SK-N-SH (cell line): ENCODE results near the gene GUCD1. TPM values are rescaled to one million over a fixed set of nuclear protein-coding genes. Genes with fewer than 3 reads are reported as not detected.
"Not testable (repeated sequence)": the region's sequence is repeated elsewhere in the genome, so short reads cannot be mapped to it uniquely, and the experiment has no call there.

Experiments used
- CTCF ChIA-PET: fragments of 300-600, 350-600 bp; formaldehyde crosslinking; extraction: SDS; loops from one replicate; lab custom pipeline; 2021; lab: Yijun Ruan, JAX
- POLR2A ChIA-PET: fragments of 350-600 bp; sonication (Branson Sonifier 250); formaldehyde crosslinking; extraction: SDS; loops from one replicate; lab custom pipeline; 2020; ENCODE audit warnings: antibody characterized with exemption, inconsistent platforms; lab: Yijun Ruan, JAX
- DNase-seq: peaks from one replicate; pipeline ENCODE4 v3.0.0; 2012
- H2AFZ ChIP-seq: fragments of 200-600 bp; sonication (generic); 2 replicates; pipeline ENCODE4 v1.8.1; 2016; ENCODE audit warnings: antibody characterized with exemption, mild to moderate bottlenecking, low read depth
- H3F3A ChIP-seq: fragments of 200-600 bp; sonication (generic); replicated peaks from 2 replicates; pipeline ENCODE3; 2016; ENCODE audit warnings: antibody characterized with exemption, mild to moderate bottlenecking; ENCODE audit not compliant: insufficient read depth
- H3K27ac ChIP-seq, 2 experiments: fragments of 200-500 bp in 1 of 2; fragments of 200-600 bp in 1 of 2; sonication (Bioruptor generic) in 1 of 2; sonication (generic), shearing (Covaris generic) in 1 of 2; 2 replicates each; pipeline versions ENCODE4 v1.5.1 to v1.6.1; 2014 to 2016; ENCODE audit warnings: low read depth in 2 of 2, inconsistent platforms in 1 of 2, low read length in 1 of 2, mild to moderate bottlenecking in 1 of 2, mixed read lengths in 1 of 2
- H3K27me3 ChIP-seq: fragments of 200-600 bp; sonication (generic), shearing (Covaris generic); 2 replicates; pipeline ENCODE4 v1.6.1; 2016; ENCODE audit warnings: mixed run types; ENCODE audit not compliant: insufficient read depth
- H3K36me3 ChIP-seq, 2 experiments: fragments of 200-500 bp in 1 of 2; fragments of 200-600 bp in 1 of 2; sonication (Bioruptor generic) in 1 of 2; sonication (generic) in 1 of 2; replicated peaks in 1 of 2; 2 replicates each; pipeline versions ENCODE3 to v1.5.1; 2014 to 2016; ENCODE audit warnings: low read length in 1 of 2, mild to moderate bottlenecking in 1 of 2; ENCODE audit not compliant: insufficient read depth in 2 of 2, control insufficient read depth in 1 of 2
- H3K4me1 ChIP-seq, 2 experiments: fragments of 200-500 bp in 1 of 2; fragments of 200-600 bp in 1 of 2; sonication (Bioruptor generic) in 1 of 2; sonication (generic), shearing (Covaris generic) in 1 of 2; 2 replicates each; pipeline versions ENCODE4 v1.5.1 to v1.6.1; 2014 to 2016; ENCODE audit warnings: low read depth in 1 of 2, low read length in 1 of 2, mixed run types in 1 of 2; ENCODE audit not compliant: insufficient read depth in 2 of 2, control insufficient read depth in 1 of 2
- H3K4me2 ChIP-seq: fragments of 200-600 bp; sonication (generic), shearing (Covaris generic); 2 replicates; pipeline ENCODE4 v1.6.1; 2017; ENCODE audit warnings: mixed run types
- H3K4me3 ChIP-seq, 2 experiments: fragments of 200-500 bp in 1 of 2; fragments of 200-600 bp in 1 of 2; sonication (Bioruptor generic) in 1 of 2; sonication (generic), shearing (Covaris generic) in 1 of 2; 2 replicates each; pipeline versions ENCODE4 v1.5.1 to v1.8.1; 2014 to 2016; ENCODE audit warnings: low read depth in 2 of 2, inconsistent platforms in 1 of 2, low read length in 1 of 2, mild to moderate bottlenecking in 1 of 2, mixed read lengths in 1 of 2, moderate library complexity in 1 of 2
- H3K79me2 ChIP-seq: fragments of 200-600 bp; sonication (generic); 2 replicates; pipeline ENCODE4 v1.8.1; 2017; ENCODE audit warnings: mild to moderate bottlenecking; ENCODE audit not compliant: insufficient read depth
- H3K9ac ChIP-seq: fragments of 200-600 bp; sonication (generic); 2 replicates; pipeline ENCODE4 v1.6.1; 2017; ENCODE audit warnings: mixed run types
- H3K9me2 ChIP-seq: fragments of 200-600 bp; sonication (generic); 2 replicates; pipeline ENCODE4 v1.6.1; 2017; ENCODE audit warnings: mixed run types
- H3K9me3 ChIP-seq: fragments of 200-600 bp; sonication (generic); 2 replicates; pipeline ENCODE4 v1.6.1; 2017; ENCODE audit warnings: mixed run types, mild to moderate bottlenecking, moderate library complexity
- H4K20me1 ChIP-seq: fragments of 200-600 bp; sonication (generic); 2 replicates; pipeline ENCODE4 v1.6.1; 2017; ENCODE audit warnings: mild to moderate bottlenecking, mixed run types; ENCODE audit not compliant: insufficient read depth
- EP300 ChIP-seq, 2 experiments: IDR thresholded peaks; 2 replicates each; pipeline versions ENCODE4 v1.4.0 to v1.6.1; 2012; ENCODE audit warnings: borderline replicate concordance in 1 of 2, low read depth in 1 of 2, low read length in 1 of 2
- EZH2phosphoT487 ChIP-seq: fragments of 200-600 bp; sonication (generic); IDR thresholded peaks from 2 replicates; pipeline ENCODE4 v1.6.1; 2017; ENCODE audit warnings: low read depth, mixed run types, mild to moderate bottlenecking, antibody characterized with exemption, moderate library complexity, borderline replicate concordance
- FOXJ3 ChIP-seq: sonication (generic); formaldehyde crosslinking; IDR thresholded peaks from 2 replicates; pipeline ENCODE4 v1.5.1; 2020; ENCODE audit warnings: mild to moderate bottlenecking, missing genetic modification reagents
- MXI1 ChIP-seq: IDR thresholded peaks from 2 replicates; pipeline ENCODE4 v1.6.1; 2012; ENCODE audit warnings: mild to moderate bottlenecking, low read depth, low read length, improper control_type of control experiment
- NFIC ChIP-seq: IDR thresholded peaks from 2 replicates; pipeline ENCODE4 v1.4.0; 2012; ENCODE audit warnings: borderline replicate concordance
- RAD21 ChIP-seq: IDR thresholded peaks from 2 replicates; pipeline ENCODE4 v1.6.1; 2012; ENCODE audit warnings: mild to moderate bottlenecking, low read length
- SIN3A ChIP-seq: IDR thresholded peaks from 2 replicates; pipeline ENCODE4 v1.6.1; 2012; ENCODE audit warnings: low read depth, mild to moderate bottlenecking, low read length, moderate library complexity, borderline replicate concordance
- TCF12 ChIP-seq: IDR thresholded peaks from 2 replicates; pipeline ENCODE4 v1.4.0; 2012
- YY1 ChIP-seq: IDR thresholded peaks from 2 replicates; pipeline ENCODE4 v1.4.0; 2012; ENCODE audit warnings: low read depth, mild to moderate bottlenecking
- WGBS: methylation state at CpG from one replicate; pipeline ENCODE4 v1.1.6; 2017; ENCODE audit warnings: low lambda C conversion rate; 5-methylcytosine and 5-hydroxymethylcytosine counted together
- polyA plus RNA-seq, 3 experiments: library from polyadenylated mRNA; depleted of rRNA; stranded (reverse); fragments of >200 nt; gene quantifications; 2 replicates each; pipeline ENCODE4 v1.2.3, GENCODE V29; 2012
- TF ChIP-seq, protein P1 (sequence below): fragments of 150-350 bp; IDR thresholded peaks from 2 replicates; pipeline ENCODE4 v1.6.1; 2016; ENCODE audit warnings: mild to moderate bottlenecking, low read depth, low read length
- TF ChIP-seq, protein P2 (sequence below): IDR thresholded peaks from 2 replicates; pipeline ENCODE4 v1.4.0; 2012; ENCODE audit warnings: low read depth, borderline replicate concordance
- TF ChIP-seq, protein P3 (sequence below): fragments of 150-350 bp; IDR thresholded peaks from 2 replicates; pipeline ENCODE4 v1.6.1; 2017; ENCODE audit warnings: antibody characterized with exemption, low read length, low read depth, borderline replicate concordance

Gene GUCD1
- polyA plus RNA-seq, 1 of the 3 experiments (the other 2 are of a cell fraction) = 71.0 TPM

DNA sequence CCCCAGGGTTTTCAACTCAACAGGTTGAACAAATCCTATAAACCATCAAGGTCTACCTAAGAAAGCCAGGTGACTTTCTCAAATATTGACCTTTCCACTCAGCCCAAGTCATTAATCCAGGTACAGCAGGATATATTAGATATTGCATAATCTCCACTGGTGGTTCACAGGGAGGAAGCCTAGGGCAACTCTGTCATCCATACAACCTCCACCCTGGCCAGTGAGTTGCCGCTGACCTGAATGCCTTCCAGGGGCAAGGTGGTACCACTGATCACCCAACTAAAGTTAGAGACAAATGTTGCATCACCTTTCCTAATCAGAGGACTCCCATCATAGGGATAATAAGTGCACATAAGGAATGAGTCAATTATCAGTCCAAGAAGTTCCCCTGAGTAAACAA lies 22.9 kb downstream of the GUCD1 start:
- no peaks in the 10 kb centered on the region for H3K36me3 ChIP-seq
- no peaks in the 10 kb centered on the region for H3K79me2 ChIP-seq
- no peaks in the 10 kb centered on the region for H3K27me3 ChIP-seq
- H3F3A ChIP-seq = no peaks in the 10 kb centered on the region
- no peak for DNase-seq
- H3K9me3 ChIP-seq = no peaks in the 10 kb centered on the region
- no peak for TF ChIP-seq EZH2phosphoT487
- no peak overlapping the region for H3K9ac ChIP-seq
- H3K4me3 ChIP-seq = no peak overlapping the region
- CTCF ChIA-PET = interaction anchor here (1.0 kb wide), 1 partner anchor 342 kb away, joined by 5 read pairs; no protein-coding TSS in a partner anchor
- 92% methylated on average over 1 of the region's 1 CpG for WGBS
- H4K20me1 ChIP-seq = no peaks in the 10 kb centered on the region
- no peaks in the 10 kb centered on the region for H3K4me1 ChIP-seq
- no peak overlapping the region for H3K27ac ChIP-seq
- POLR2A ChIA-PET = no interaction called here
- no peaks in the 10 kb centered on the region for H3K9me2 ChIP-seq
- no peak overlapping the region for H3K4me2 ChIP-seq
- H2AFZ ChIP-seq = no peak overlapping the region

DNA sequence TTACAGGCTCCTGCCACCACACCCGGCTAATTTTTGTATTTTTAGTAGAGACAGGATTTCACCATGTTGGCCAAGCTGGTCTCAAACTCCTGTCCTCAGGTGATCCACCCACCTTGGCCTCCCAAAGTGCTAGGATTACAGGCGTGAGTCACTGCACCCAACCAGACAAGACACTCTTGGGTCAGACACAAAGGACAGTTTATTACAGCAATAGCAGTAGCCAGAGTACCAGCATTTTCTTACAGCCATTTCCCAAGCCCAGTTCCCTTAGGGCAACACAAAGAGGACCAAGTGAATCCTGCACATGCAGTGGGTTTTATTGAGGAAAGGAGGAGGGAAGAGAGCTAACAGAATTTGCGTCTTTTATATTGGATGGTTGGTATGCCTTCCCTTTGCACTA lies 24.0 kb downstream of the GUCD1 start:
- not testable (repeated sequence) for H3F3A ChIP-seq, H3K79me2 ChIP-seq, H3K9me2 ChIP-seq, H3K9ac ChIP-seq, H3K4me1 ChIP-seq, H3K36me3 ChIP-seq, DNase-seq, H3K4me2 ChIP-seq, H3K4me3 ChIP-seq, H3K9me3 ChIP-seq, H4K20me1 ChIP-seq, H3K27me3 ChIP-seq, H3K27ac ChIP-seq, H2AFZ ChIP-seq
- 88% methylated on average over 3 of the region's 3 CpGs for WGBS
- POLR2A ChIA-PET = interaction anchor here (0.7 to 1.0 kb wide), 2 partner anchors 14 to 31 kb away, joined by 3 read pairs; no protein-coding TSS in a partner anchor
- CTCF ChIA-PET = interaction anchor here (0.6 to 2.1 kb wide), 4 partner anchors 13 to 341 kb away, joined by 3 to 6 read pairs (median 4); no protein-coding TSS in a partner anchor

DNA sequence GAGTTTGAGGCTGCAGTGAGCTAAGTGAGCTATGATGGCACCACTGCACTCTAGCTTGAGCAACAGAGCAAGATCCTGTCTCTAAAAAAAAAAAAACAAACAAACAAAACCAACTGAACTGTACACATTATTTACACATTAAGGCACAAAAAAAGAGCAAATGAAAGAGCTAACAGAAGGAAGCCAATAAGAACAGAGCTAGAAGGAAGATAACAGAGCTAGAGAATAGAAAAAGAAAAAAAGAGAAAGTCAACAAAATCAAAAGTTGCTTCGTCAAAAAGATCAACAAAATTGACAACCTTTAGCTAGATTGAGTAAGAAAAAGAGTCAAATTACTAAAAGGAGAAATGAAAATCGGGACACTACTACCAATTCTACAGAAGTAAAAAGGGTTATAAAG lies 25.0 kb downstream of the GUCD1 start:
- Histone ChIP-seq H3K36me3 (no peaks in the 10 kb centered on the region), H2AFZ (no peak overlapping the region), H3F3A (no peaks in the 10 kb centered on the region), H3K27me3 (no peaks in the 10 kb centered on the region), H3K4me2 (no peak overlapping the region), H3K79me2 (no peaks in the 10 kb centered on the region), H3K9me2 (no peaks in the 10 kb centered on the region), H3K9ac (no peak overlapping the region), H3K4me1 (peaks cover 0 to 11% of the 10 kb centered on the region in 2 experiments; a peak in 1 of 4 replicates), H4K20me1 (no peaks in the 10 kb centered on the region), H3K27ac (no peak overlapping the region)
- 83% methylated on average over 2 of the region's 2 CpGs for WGBS
- DNase-seq = no peak
- CTCF ChIA-PET = interaction anchor here (1.4 to 2.1 kb wide), 3 partner anchors 15 to 340 kb away, joined by 3 to 6 read pairs (median 4); no protein-coding TSS in a partner anchor
- TF ChIP-seq, protein P1, sequence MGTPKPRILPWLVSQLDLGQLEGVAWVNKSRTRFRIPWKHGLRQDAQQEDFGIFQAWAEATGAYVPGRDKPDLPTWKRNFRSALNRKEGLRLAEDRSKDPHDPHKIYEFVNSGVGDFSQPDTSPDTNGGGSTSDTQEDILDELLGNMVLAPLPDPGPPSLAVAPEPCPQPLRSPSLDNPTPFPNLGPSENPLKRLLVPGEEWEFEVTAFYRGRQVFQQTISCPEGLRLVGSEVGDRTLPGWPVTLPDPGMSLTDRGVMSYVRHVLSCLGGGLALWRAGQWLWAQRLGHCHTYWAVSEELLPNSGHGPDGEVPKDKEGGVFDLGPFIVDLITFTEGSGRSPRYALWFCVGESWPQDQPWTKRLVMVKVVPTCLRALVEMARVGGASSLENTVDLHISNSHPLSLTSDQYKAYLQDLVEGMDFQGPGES = no peak
- TF ChIP-seq NFIC = no peak
- TF ChIP-seq, protein P2, sequence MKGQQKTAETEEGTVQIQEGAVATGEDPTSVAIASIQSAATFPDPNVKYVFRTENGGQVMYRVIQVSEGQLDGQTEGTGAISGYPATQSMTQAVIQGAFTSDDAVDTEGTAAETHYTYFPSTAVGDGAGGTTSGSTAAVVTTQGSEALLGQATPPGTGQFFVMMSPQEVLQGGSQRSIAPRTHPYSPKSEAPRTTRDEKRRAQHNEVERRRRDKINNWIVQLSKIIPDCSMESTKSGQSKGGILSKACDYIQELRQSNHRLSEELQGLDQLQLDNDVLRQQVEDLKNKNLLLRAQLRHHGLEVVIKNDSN = no peak
- no peak for TF ChIP-seq EZH2phosphoT487
- TF ChIP-seq EP300 (IDR thresholded peaks at IDR 0.05; ENCODE audit: borderline replicate concordance in 1 of 2, low read depth in 1 of 2, low read length in 1 of 2) = no peak
- TF ChIP-seq RAD21 = no peak
- no peak for TF ChIP-seq YY1
- TF ChIP-seq, protein P3, sequence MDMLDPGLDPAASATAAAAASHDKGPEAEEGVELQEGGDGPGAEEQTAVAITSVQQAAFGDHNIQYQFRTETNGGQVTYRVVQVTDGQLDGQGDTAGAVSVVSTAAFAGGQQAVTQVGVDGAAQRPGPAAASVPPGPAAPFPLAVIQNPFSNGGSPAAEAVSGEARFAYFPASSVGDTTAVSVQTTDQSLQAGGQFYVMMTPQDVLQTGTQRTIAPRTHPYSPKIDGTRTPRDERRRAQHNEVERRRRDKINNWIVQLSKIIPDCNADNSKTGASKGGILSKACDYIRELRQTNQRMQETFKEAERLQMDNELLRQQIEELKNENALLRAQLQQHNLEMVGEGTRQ = no peak
- no peak for TF ChIP-seq FOXJ3 (CRISPR knock-in tag)
- no peak for TF ChIP-seq TCF12
- no peak for TF ChIP-seq MXI1
- TF ChIP-seq SIN3A = no peak
- TF ChIP-seq, all 33 proteins: peak for 0
- no peaks in the 10 kb centered on the region for H3K9me3 ChIP-seq
- POLR2A ChIA-PET = interaction anchor here (0.7 kb wide), 1 partner anchor 15 kb away, joined by 3 read pairs; no protein-coding TSS in a partner anchor
- H3K4me3 ChIP-seq = no peak overlapping the region
